ENCODE data around the gene UNC79.

Gene UNC79

GRCh38 chr14:93723001-93723400 is 292.3 kb downstream of the UNC79 start:
- DNase-seq (ENCODE audit: low read depth in 1 of 2, low spot score in 1 of 2), result no peak

DNA sequence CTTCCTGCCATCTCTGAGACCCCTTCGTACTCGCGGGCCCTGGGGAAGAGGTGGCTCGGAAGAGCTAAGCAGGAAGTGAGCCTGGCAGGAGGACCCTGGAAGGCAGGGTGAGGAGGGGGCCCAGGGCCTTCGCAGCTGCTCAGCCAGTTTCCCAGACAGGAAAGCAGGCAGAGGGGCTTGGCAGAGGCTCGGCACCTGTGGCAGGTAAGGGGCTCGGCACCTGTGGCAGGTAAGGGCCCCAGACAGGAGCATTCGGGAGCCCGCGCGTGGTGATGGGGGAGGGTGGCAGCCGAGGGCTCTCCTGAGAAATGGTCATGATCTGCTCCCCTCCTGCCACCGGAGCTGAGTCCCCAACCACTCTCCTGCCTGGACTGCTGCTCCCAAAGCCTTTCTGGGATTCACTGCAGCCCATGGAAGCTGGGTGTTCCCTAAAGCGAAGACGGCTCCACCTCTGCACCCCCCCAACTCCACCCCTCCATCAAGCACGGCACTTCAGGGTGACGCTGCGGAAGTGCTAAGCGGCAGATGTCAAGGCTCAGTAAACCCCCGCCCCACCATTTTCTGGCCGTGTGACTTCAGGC is 294.4 kb downstream of the UNC79 start:
- DNase-seq (ENCODE audit: low read depth in 1 of 2, low spot score in 1 of 2), result no peak

- no peak for DNase-seq (ENCODE audit: low read depth in 1 of 2, low spot score in 1 of 2)
Observed at GRCh38 chr14:93725993-93726392, 295.3 kb downstream of the UNC79 start.

- DNase-seq (ENCODE audit: low read depth in 1 of 2, low spot score in 1 of 2), result no peak
Observed at GRCh38 chr14:93727039-93727740, 296.5 kb downstream of the UNC79 start.

GRCh38 chr14:93727917-93728650 is 297.3 kb downstream of the UNC79 start:
- no peak for DNase-seq (ENCODE audit: low read depth in 1 of 2, low spot score in 1 of 2)

DNA sequence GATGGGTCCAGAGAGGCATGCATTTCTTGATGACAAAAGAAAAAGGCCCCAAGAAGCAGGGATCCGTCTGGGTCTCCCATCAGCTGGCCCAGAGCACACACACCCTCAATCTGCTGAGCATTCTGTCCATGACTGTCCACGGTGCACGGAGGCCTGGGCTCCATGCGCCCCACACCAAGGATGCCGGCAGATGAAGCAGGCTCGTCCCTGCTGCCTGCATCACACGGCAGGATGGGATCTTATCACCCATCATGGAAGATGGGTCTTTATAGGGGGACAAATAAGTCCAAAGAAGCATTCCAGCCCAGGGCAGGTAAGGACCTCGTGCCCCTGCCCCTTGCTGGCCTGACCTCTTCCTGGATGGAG is 297.9 kb downstream of the UNC79 start:
- no peak for DNase-seq (ENCODE audit: low read depth in 1 of 2, low spot score in 1 of 2)

DNA sequence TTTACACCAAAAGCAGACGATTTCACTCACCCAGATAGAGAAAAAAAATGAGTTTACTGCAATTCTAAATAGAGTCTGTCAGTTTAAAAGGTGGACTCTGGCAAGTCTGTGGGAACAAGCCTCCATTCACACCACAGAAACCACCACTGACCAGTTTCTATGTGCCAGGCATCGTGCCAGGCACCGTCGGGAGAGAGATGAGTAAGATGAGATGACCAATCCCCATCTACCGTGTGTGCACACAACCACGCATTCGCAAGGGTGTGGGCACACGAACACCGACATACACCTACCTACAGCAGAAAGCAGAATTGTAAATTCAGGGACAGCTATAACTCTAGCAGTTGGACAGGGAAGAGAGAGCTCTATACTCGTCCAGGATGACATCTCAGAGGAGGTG is 299.3 kb downstream of the UNC79 start:
- DNase-seq (ENCODE audit: low read depth in 1 of 2, low spot score in 1 of 2), result no peak

- no peak for DNase-seq (ENCODE audit: low read depth in 1 of 2, low spot score in 1 of 2)
Observed at GRCh38 chr14:93731753-93732152, 301.0 kb downstream of the UNC79 start.

- no peak for DNase-seq (ENCODE audit: low read depth in 1 of 2, low spot score in 1 of 2)
Observed at GRCh38 chr14:93732524-93732923, 301.8 kb downstream of the UNC79 start.

DNA sequence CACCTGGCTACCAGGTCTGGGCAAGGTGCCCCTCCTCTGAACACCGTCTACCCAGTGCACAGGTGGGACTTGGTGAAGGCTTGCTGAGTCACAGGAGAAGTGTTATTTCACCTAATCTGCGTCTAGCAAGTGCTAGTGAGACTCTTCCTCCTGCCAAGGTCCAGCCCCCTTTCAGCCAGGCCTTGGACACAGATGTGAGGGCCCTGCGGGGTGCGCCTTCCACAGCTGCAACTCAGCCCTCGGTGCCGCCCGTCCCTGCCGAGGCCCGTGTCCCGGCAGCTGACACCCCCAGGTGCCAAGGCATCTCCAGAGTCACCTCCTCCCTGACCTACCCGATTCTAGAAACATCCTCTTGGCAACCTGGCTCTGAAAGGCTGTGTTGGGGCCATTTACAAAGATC is 302.5 kb downstream of the UNC79 start:
- DNase-seq (ENCODE audit: low read depth in 1 of 2, low spot score in 1 of 2), result no peak

DNA sequence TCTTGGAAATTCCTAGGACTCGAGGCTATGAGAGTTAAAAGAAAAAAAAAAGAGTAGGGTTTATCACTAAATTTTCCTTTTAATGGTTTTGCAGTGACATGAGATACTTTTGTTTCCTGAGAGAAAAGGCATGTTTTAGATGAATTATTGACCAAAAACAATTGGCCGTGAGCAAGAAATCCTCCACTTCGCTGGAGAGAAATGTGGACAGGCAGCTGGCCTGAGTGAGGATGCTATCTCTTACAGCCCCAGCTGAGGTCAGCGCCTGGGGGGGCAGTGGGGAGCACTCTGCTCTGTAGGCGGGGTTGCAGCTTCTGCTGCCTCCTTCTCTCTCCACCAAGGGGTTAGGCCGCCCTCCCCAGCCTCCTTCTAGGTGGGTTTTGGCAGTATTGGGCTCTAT is 302.9 kb downstream of the UNC79 start:
- DNase-seq (ENCODE audit: low read depth in 1 of 2, low spot score in 1 of 2), result no peak

DNA sequence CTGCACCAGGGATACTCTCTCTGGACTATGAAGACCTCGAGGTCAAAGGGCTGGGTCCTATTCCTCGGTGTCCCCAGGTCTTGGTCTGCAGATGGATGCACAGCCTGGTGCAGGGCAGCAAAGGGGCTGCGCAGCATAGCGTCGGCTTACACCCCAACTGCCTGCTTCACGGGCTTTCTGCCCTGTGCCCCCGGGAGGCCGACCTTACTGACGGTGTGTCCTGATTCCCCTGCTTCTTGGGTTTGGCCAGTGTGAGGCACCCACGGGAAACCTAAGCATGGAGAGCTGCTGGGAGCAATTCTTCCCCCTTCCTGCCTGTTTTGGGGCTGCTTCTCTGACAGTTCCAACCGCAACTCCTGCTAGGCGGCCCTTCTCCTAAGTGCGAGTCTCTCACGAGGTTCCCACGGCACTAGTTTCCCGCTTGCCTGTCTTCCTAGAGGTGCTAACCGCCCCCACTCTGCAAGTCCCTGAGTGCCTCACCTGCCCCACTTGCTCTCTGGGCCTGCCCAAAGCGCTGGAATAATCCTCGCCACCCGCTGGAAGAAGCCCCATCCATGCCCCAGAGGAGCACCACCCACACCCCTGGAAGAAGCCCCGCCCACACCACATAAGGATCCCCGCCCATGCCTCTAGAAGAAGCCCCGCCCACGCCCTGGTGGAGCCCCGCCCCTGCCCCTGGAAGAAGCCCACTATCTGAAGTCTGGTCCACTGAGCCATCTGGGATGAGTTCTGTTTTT is 303.5 kb downstream of the UNC79 start:
- DNase-seq (ENCODE audit: low read depth in 1 of 2, low spot score in 1 of 2), result no peak

- DNase-seq (ENCODE audit: low read depth in 1 of 2, low spot score in 1 of 2), result no peak
Observed at GRCh38 chr14:93735206-93735605, 304.5 kb downstream of the UNC79 start.

GRCh38 chr14:93736378-93737014 is 305.8 kb downstream of the UNC79 start:
- DNase-seq (ENCODE audit: low read depth in 1 of 2, low spot score in 1 of 2), result no peak

GRCh38 chr14:93737634-93738033 is 306.9 kb downstream of the UNC79 start:
- DNase-seq (ENCODE audit: low read depth in 1 of 2, low spot score in 1 of 2), result no peak

- no peak for DNase-seq (ENCODE audit: low read depth in 1 of 2, low spot score in 1 of 2)
Observed at GRCh38 chr14:93741556-93742230, 311.0 kb downstream of the UNC79 start.

DNA sequence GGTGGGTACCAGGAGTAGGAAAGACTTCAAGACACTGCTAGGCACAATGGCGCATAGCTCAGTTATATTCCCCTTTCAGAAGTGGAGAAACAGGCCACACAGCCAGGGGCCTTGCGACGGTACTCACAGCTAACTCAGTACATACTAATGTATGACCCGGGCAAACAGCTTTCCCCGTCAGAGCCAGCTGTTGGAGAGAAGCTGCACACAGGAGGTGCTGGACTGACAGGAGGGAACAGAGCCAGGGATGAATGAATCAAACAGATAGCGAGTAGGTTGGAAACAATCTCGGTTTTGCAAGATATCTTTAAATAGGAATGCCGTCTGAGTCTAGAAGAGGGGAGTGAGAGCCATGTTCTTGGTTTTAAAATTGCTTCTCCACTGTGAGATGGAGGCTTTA is 312.0 kb downstream of the UNC79 start:
- no peak for DNase-seq (ENCODE audit: low read depth in 1 of 2, low spot score in 1 of 2)

GRCh38 chr14:93743270-93744060 is 312.7 kb downstream of the UNC79 start:
- no peak for DNase-seq (ENCODE audit: low read depth in 1 of 2, low spot score in 1 of 2)

- no peak for DNase-seq (ENCODE audit: low read depth in 1 of 2, low spot score in 1 of 2)
Observed at GRCh38 chr14:93744176-93744575, 313.4 kb downstream of the UNC79 start.

DNA sequence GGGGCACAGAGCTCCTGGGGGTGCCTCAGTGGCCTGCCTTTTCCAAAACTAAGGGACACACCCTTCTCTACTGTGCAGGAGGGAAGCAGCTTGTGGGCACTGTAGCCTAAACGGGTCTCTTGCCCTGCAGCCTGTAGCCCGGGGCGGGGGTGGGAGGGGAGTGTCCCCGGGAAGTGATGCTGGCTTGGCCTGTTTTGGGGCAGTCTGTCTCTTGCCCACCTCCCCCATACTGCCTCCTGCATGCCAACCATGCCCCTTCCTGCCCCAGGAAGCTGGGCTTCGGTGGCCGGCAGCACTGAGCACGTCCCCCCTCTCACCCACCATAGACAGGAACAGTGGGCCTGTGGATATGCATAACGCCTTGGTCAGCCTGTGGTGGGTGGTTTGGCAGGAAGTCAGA is 314.1 kb downstream of the UNC79 start:
- DNase-seq (ENCODE audit: low read depth in 1 of 2, low spot score in 1 of 2), result no peak

Data from activated CD4-positive, alpha-beta T cell treated with anti-CD3 and anti-CD28 coated beads, Interleukin-2, amount 50 U/mL, for 24 hours (primary cell).